H9 (cell line): ENCODE results near the gene CACNA2D3. TPM values are rescaled to one million over a fixed set of nuclear protein-coding genes. Genes with fewer than 3 reads are reported as not detected.

ENCODE experiments used
- DNase-seq: peaks from one replicate; pipeline ENCODE4 v3.0.0-alpha.2; 2017
- H2AFZ ChIP-seq: one replicate; pipeline ENCODE4 v1.6.1; 2013; ENCODE audit warnings: mild to moderate bottlenecking, low read length, control low read depth, moderate library complexity
- H2AK5ac ChIP-seq: 2 replicates; pipeline ENCODE4 v1.6.1; 2013; ENCODE audit warnings: low read length, control low read depth, mixed read lengths; ENCODE audit not compliant: insufficient read length
- H2BK120ac ChIP-seq: one replicate; pipeline ENCODE4 v1.6.1; 2013; ENCODE audit warnings: low read depth, mild to moderate bottlenecking, low read length, control low read depth, inconsistent platforms; ENCODE audit not compliant: poor library complexity, severe bottlenecking
- H2BK12ac ChIP-seq: 2 replicates; pipeline ENCODE4 v1.6.1; 2013; ENCODE audit warnings: low read length, control low read depth, mixed read lengths, low read depth; ENCODE audit not compliant: insufficient read length
- H2BK15ac ChIP-seq: 2 replicates; pipeline ENCODE4 v1.6.1; 2013; ENCODE audit warnings: low read depth, low read length, control low read depth
- H2BK20ac ChIP-seq: one replicate; pipeline ENCODE4 v1.6.1; 2013; ENCODE audit warnings: low read depth, mild to moderate bottlenecking, low read length, control low read depth, inconsistent platforms; ENCODE audit not compliant: poor library complexity, severe bottlenecking
- H2BK5ac ChIP-seq: 2 replicates; pipeline ENCODE4 v1.6.1; 2013; ENCODE audit warnings: low read length, control low read depth, mixed read lengths; ENCODE audit not compliant: insufficient read length
- H3K14ac ChIP-seq: 2 replicates; pipeline ENCODE4 v1.6.1; 2013; ENCODE audit warnings: low read length, control low read depth; ENCODE audit not compliant: insufficient read depth
- H3K18ac ChIP-seq: 2 replicates; pipeline ENCODE4 v1.6.1; 2013; ENCODE audit warnings: low read depth, mild to moderate bottlenecking, mixed read lengths, low read length, control low read depth; ENCODE audit not compliant: insufficient read length
- H3K23ac ChIP-seq: 2 replicates; pipeline ENCODE4 v1.6.1; 2013; ENCODE audit warnings: low read length, control low read depth, mixed read lengths, low read depth; ENCODE audit not compliant: insufficient read length
- H3K23me2 ChIP-seq: 2 replicates; pipeline ENCODE4 v1.6.1; 2013; ENCODE audit warnings: low read depth, mild to moderate bottlenecking, mixed read lengths, low read length, control low read depth; ENCODE audit not compliant: insufficient read length, poor library complexity, severe bottlenecking
- H3K27ac ChIP-seq: 2 replicates; pipeline ENCODE4 v1.5.1; 2013; ENCODE audit warnings: low read length, control low read depth, mixed read lengths, low read depth; ENCODE audit not compliant: insufficient read length
- H3K27me3 ChIP-seq: 2 replicates; pipeline ENCODE4 v1.6.1; 2013; ENCODE audit warnings: low read length, control low read depth, inconsistent platforms; ENCODE audit not compliant: insufficient read depth
- H3K4ac ChIP-seq: 2 replicates; pipeline ENCODE4 v1.6.1; 2013; ENCODE audit warnings: low read depth, mild to moderate bottlenecking, control low read depth, inconsistent platforms, low read length, moderate library complexity
- H3K4me1 ChIP-seq: 2 replicates; pipeline ENCODE4 v1.6.1; 2013; ENCODE audit warnings: low read length, control low read depth, inconsistent platforms; ENCODE audit not compliant: insufficient read depth
- H3K4me2 ChIP-seq: 2 replicates; pipeline ENCODE4 v1.6.1; 2013; ENCODE audit warnings: low read length, control low read depth, mixed read lengths; ENCODE audit not compliant: insufficient read length, insufficient read depth
- H3K56ac ChIP-seq: 2 replicates; pipeline ENCODE4 v1.6.1; 2013; ENCODE audit warnings: low read depth, mild to moderate bottlenecking, mixed read lengths, low read length, control low read depth; ENCODE audit not compliant: insufficient read length
- H3K79me1 ChIP-seq: 2 replicates; pipeline ENCODE4 v1.6.1; 2013; ENCODE audit warnings: low read depth, mild to moderate bottlenecking, moderate library complexity, low read length, control low read depth, inconsistent platforms; ENCODE audit not compliant: insufficient read depth, poor library complexity, severe bottlenecking
- H3K79me2 ChIP-seq: 2 replicates; pipeline ENCODE4 v1.6.1; 2013; ENCODE audit warnings: low read length, control low read depth, inconsistent platforms; ENCODE audit not compliant: insufficient read depth
- H3K9ac ChIP-seq: 2 replicates; pipeline ENCODE4 v1.6.1; 2013; ENCODE audit warnings: low read length, control low read depth, mixed read lengths; ENCODE audit not compliant: insufficient read length; ENCODE audit errors: extremely low read depth
- H3K9me3 ChIP-seq: one replicate; pipeline ENCODE4 v1.6.1; 2013; ENCODE audit warnings: low read depth, low read length, inconsistent platforms; ENCODE audit not compliant: control insufficient read depth
- H3T11ph ChIP-seq: one replicate; pipeline ENCODE4 v1.6.1; 2013; ENCODE audit warnings: mild to moderate bottlenecking, low read length, control low read depth, inconsistent platforms
- H4K20me1 ChIP-seq: one replicate; pipeline ENCODE4 v1.6.1; 2013; ENCODE audit not compliant: control insufficient read depth, insufficient read length, insufficient read depth
- H4K5ac ChIP-seq: 2 replicates; pipeline ENCODE4 v1.6.1; 2013; ENCODE audit warnings: low read depth, mild to moderate bottlenecking, mixed read lengths, low read length, control low read depth; ENCODE audit not compliant: insufficient read length
- H4K8ac ChIP-seq: replicated peaks from 2 replicates; pipeline ENCODE4 v1.6.1; 2013; ENCODE audit warnings: low read length, control low read depth, mixed read lengths, low read depth; ENCODE audit not compliant: insufficient read length
- H4K91ac ChIP-seq: 2 replicates; pipeline ENCODE4 v1.6.1; 2013; ENCODE audit warnings: low read depth, mild to moderate bottlenecking, moderate library complexity, mixed read lengths, low read length, control low read depth; ENCODE audit not compliant: insufficient read length
- H3K27ac Mint-ChIP-seq, 3 experiments: 2 replicates in 2 of 3; 3 replicates in 1 of 3; pipeline ENCODE4 v1.8.0; 2020 to 2021; ENCODE audit warnings: mixed read lengths in 3 of 3, mild to moderate bottlenecking in 1 of 3, moderate library complexity in 1 of 3
- H3K27me3 Mint-ChIP-seq: 2 replicates; pipeline ENCODE4 v1.8.0; 2021; ENCODE audit warnings: low read depth, mild to moderate bottlenecking, moderate library complexity, mixed read lengths
- H3K36me3 Mint-ChIP-seq, 3 experiments: 2 replicates in 2 of 3; 3 replicates in 1 of 3; pipeline ENCODE4 v1.8.0; 2020 to 2021; ENCODE audit warnings: low read depth in 3 of 3, mixed read lengths in 3 of 3; ENCODE audit not compliant: insufficient read depth in 1 of 3
- H3K4me1 Mint-ChIP-seq, 2 experiments: 2 replicates each; pipeline ENCODE4 v1.8.0; 2020; ENCODE audit warnings: mixed read lengths in 2 of 2
- H3K4me3 Mint-ChIP-seq, 2 experiments: 2 replicates in 1 of 2; 3 replicates in 1 of 2; pipeline ENCODE4 v1.8.0; 2020 to 2021; ENCODE audit warnings: mild to moderate bottlenecking in 2 of 2, mixed read lengths in 2 of 2, moderate library complexity in 1 of 2
- H3K9me3 Mint-ChIP-seq, 2 experiments: 2 replicates in 1 of 2; 3 replicates in 1 of 2; pipeline ENCODE4 v1.8.0; 2020; ENCODE audit warnings: mild to moderate bottlenecking in 2 of 2, mixed read lengths in 2 of 2, moderate library complexity in 1 of 2
- WGBS: extraction: QIAGEN DNeasy Blood & Tissue Kit; methylation state at CpG from one replicate; pipeline ENCODE4 v1.1.7; 2013; ENCODE audit warnings: missing lambda C conversion rate, low lambda C conversion rate, mixed read lengths; ENCODE audit not compliant: insufficient read length; ENCODE audit errors: extremely low coverage; 5-methylcytosine and 5-hydroxymethylcytosine counted together
- total RNA-seq: library from RNA; stranded (reverse); gene quantifications from 2 replicates; pipeline ENCODE4 v1.2.1, GENCODE V29; 2021
- TF ChIP-seq, protein P1 (sequence below): fragments of 200-600 bp; sonication (generic); conservative IDR thresholded peaks from 3 replicates; pipeline ENCODE4 v1.8.0; 2021; ENCODE audit warnings: antibody characterized with exemption, mild to moderate bottlenecking

The CACNA2D3 gene
- total RNA-seq, 1 experiment from 2014 or later = 3.2 TPM

DNA sequence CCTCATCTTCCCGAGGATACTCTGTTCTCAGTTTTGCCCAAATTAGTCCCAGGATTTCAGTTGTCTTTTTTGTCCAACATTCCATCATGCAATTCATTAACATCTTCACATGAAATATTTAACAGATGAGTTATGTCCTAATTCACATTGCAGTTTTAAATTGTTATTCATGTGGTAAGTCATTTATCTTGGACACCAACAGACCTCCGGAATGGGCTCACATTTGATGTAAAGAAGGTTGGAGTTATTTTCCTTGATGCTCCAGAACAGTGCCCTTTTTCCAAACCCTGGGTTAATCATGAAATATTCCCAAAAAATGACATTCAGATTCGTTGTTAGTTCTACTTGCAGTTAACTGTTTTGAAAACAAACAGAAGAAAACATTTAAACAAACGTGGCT, 838.3 kb downstream of the CACNA2D3 start:
- Mint-ChIP-seq H3K36me3 (0 out of 7 replicates have a peak, but pooled peaks cover 0 to 2% (median 0%) of the 10 kb centered on the region in 3 experiments), H3K27me3 (no peaks in the 10 kb centered on the region; the same call in 1 of the 2 replicates), H3K4me1 (peaks cover 23% of the 10 kb centered on the region in 2 experiments), H3K4me3 (no peak overlapping the region), H3K9me3 (no peaks in the 10 kb centered on the region), H3K27ac (peak overlapping the region in 1 of 3 experiments; percentile 53; a peak in 1 of 7 replicates)
- H3K79me2 ChIP-seq = no peaks in the 10 kb centered on the region
- H2BK20ac ChIP-seq = no peak overlapping the region
- no peak overlapping the region for H3K56ac ChIP-seq
- no peak overlapping the region for H3K9ac ChIP-seq
- H3K18ac ChIP-seq = no peak overlapping the region
- no peaks in the 10 kb centered on the region for H4K20me1 ChIP-seq
- H4K5ac ChIP-seq = no peak overlapping the region
- WGBS = no CpG with 5 or more reads among the region's 4 CpGs
- no peak overlapping the region for H2BK120ac ChIP-seq
- no peaks in the 10 kb centered on the region for H3K27me3 ChIP-seq
- H4K8ac ChIP-seq = no peak overlapping the region
- no peak overlapping the region for H3K23ac ChIP-seq
- H3T11ph ChIP-seq = no peak overlapping the region
- no peaks in the 10 kb centered on the region for H3K23me2 ChIP-seq
- no peak overlapping the region for H2BK12ac ChIP-seq
- TF ChIP-seq, protein P1, sequence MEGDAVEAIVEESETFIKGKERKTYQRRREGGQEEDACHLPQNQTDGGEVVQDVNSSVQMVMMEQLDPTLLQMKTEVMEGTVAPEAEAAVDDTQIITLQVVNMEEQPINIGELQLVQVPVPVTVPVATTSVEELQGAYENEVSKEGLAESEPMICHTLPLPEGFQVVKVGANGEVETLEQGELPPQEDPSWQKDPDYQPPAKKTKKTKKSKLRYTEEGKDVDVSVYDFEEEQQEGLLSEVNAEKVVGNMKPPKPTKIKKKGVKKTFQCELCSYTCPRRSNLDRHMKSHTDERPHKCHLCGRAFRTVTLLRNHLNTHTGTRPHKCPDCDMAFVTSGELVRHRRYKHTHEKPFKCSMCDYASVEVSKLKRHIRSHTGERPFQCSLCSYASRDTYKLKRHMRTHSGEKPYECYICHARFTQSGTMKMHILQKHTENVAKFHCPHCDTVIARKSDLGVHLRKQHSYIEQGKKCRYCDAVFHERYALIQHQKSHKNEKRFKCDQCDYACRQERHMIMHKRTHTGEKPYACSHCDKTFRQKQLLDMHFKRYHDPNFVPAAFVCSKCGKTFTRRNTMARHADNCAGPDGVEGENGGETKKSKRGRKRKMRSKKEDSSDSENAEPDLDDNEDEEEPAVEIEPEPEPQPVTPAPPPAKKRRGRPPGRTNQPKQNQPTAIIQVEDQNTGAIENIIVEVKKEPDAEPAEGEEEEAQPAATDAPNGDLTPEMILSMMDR = no peak
- H3K4me2 ChIP-seq = no peak overlapping the region
- H4K91ac ChIP-seq = no peak overlapping the region
- no peaks in the 10 kb centered on the region for H3K9me3 ChIP-seq
- DNase-seq = no peak
- H2BK5ac ChIP-seq = no peak overlapping the region
- no peak overlapping the region for H3K4ac ChIP-seq
- H3K79me1 ChIP-seq = no peaks in the 10 kb centered on the region
- no peak overlapping the region for H2AFZ ChIP-seq
- no peak overlapping the region for H2AK5ac ChIP-seq
- peaks cover 3% of the 10 kb centered on the region; the same call in 1 of the 2 replicates for H3K4me1 ChIP-seq
- H3K14ac ChIP-seq = no peak overlapping the region
- H3K27ac ChIP-seq = no peak overlapping the region
- no peak overlapping the region for H2BK15ac ChIP-seq
